Astrocyte (in vitro differentiated cells and primary cell): ENCODE data around the gene TBC1D2B.

Source experiments
- EZH2 ChIP-seq: IDR thresholded peaks from 2 replicates; pipeline ENCODE4 v1.6.1; 2012; ENCODE audit warnings: mild to moderate bottlenecking, low read length, inconsistent platforms; ENCODE audit not compliant: insufficient read depth
- TF ChIP-seq, protein P1 (sequence below): IDR thresholded peaks from 2 replicates; pipeline ENCODE4 v1.5.1; 2011; ENCODE audit warnings: low read depth, mild to moderate bottlenecking, inconsistent platforms, low read length, moderate library complexity; ENCODE audit not compliant: insufficient read depth

- TF ChIP-seq, protein P1, sequence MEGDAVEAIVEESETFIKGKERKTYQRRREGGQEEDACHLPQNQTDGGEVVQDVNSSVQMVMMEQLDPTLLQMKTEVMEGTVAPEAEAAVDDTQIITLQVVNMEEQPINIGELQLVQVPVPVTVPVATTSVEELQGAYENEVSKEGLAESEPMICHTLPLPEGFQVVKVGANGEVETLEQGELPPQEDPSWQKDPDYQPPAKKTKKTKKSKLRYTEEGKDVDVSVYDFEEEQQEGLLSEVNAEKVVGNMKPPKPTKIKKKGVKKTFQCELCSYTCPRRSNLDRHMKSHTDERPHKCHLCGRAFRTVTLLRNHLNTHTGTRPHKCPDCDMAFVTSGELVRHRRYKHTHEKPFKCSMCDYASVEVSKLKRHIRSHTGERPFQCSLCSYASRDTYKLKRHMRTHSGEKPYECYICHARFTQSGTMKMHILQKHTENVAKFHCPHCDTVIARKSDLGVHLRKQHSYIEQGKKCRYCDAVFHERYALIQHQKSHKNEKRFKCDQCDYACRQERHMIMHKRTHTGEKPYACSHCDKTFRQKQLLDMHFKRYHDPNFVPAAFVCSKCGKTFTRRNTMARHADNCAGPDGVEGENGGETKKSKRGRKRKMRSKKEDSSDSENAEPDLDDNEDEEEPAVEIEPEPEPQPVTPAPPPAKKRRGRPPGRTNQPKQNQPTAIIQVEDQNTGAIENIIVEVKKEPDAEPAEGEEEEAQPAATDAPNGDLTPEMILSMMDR = no peak
- no peak for TF ChIP-seq EZH2
Measured at GRCh38 chr15:78105476-78106241, 28.1 kb upstream of the TBC1D2B start.
